ENCODE results near the gene SIN3B. TPM values are rescaled to one million over a fixed set of nuclear protein-coding genes. Genes with fewer than 3 reads are reported as not detected.
"Not testable (repeated sequence)": the region's sequence is repeated elsewhere in the genome, so short reads cannot be mapped to it uniquely, and the experiment has no call there.

The SIN3B gene
- total RNA-seq, 2 experiments from 2014 or later, result 31.4 to 33.6 TPM

- Mint-ChIP-seq H3K27me3 (no peaks in the 10 kb centered on the region), H3K4me1 (peaks cover 13% of the 10 kb centered on the region), H3K4me3 (no peak overlapping the region), H3K9me3 (no peaks in the 10 kb centered on the region), H3K36me3 (ENCODE audit: low read depth) (peaks cover 11% of the 10 kb centered on the region), H3K27ac (no peak overlapping the region)
- ChIA-PET CTCF (no interaction called here), POLR2A (no interaction called here)
- no peak for DNase-seq
These were observed 30.9 kb downstream of the SIN3B start for GRCh38 chr19:16860118-16860517.

- Mint-ChIP-seq H3K36me3 (ENCODE audit: low read depth) (peaks cover 11% of the 10 kb centered on the region), H3K4me1 (peaks cover 13% of the 10 kb centered on the region), H3K27ac (no peak overlapping the region), H3K27me3 (no peaks in the 10 kb centered on the region), H3K4me3 (no peak overlapping the region), H3K9me3 (no peaks in the 10 kb centered on the region)
- DNase-seq, result no peak
- POLR2A ChIA-PET, result no interaction called here
- CTCF ChIA-PET, result no interaction called here
These were observed 31.8 kb downstream of the SIN3B start for GRCh38 chr19:16861011-16861410.

GRCh38 chr19:16861834-16862233 is 32.6 kb downstream of the SIN3B start:
- no peaks in the 10 kb centered on the region for H3K9me3 Mint-ChIP-seq
- peaks cover 13% of the 10 kb centered on the region for H3K4me1 Mint-ChIP-seq
- ChIA-PET CTCF (no interaction called here), POLR2A (no interaction called here)
- H3K27me3 Mint-ChIP-seq, result no peaks in the 10 kb centered on the region
- no peak overlapping the region for H3K27ac Mint-ChIP-seq
- H3K4me3 Mint-ChIP-seq, result no peak overlapping the region
- DNase-seq, result no peak
- peaks cover 11% of the 10 kb centered on the region for H3K36me3 Mint-ChIP-seq (ENCODE audit: low read depth)

GRCh38 chr19:16862826-16863415 is 33.7 kb downstream of the SIN3B start:
- no peaks in the 10 kb centered on the region for H3K9me3 Mint-ChIP-seq
- H3K36me3 Mint-ChIP-seq (ENCODE audit: low read depth), result peaks cover 11% of the 10 kb centered on the region
- H3K4me3 Mint-ChIP-seq, result no peak overlapping the region
- H3K27ac Mint-ChIP-seq, result peak overlapping the region; percentile 54
- peaks cover 13% of the 10 kb centered on the region for H3K4me1 Mint-ChIP-seq
- no peak for DNase-seq
- no peaks in the 10 kb centered on the region for H3K27me3 Mint-ChIP-seq
- ChIA-PET POLR2A (no interaction called here), CTCF (interaction anchor here (0.7 kb wide), 1 partner anchor 27 kb away, joined by 3 read pairs; no protein-coding TSS in a partner anchor)

GRCh38 chr19:16867211-16867610 is 38.0 kb downstream of the SIN3B start:
- CTCF ChIA-PET, result no interaction called here
- Mint-ChIP-seq H3K4me1 (peaks cover 6% of the 10 kb centered on the region), H3K27me3 (no peaks in the 10 kb centered on the region), H3K4me3 (no peak overlapping the region), H3K36me3 (ENCODE audit: low read depth) (peaks cover 19% of the 10 kb centered on the region), H3K27ac (no peak overlapping the region), H3K9me3 (no peaks in the 10 kb centered on the region)
- POLR2A ChIA-PET, result no interaction called here
- no peak for DNase-seq

GRCh38 chr19:16868423-16869130 is 39.4 kb downstream of the SIN3B start:
- ChIA-PET CTCF (no interaction called here), POLR2A (no interaction called here)
- DNase-seq, result no peak
- Mint-ChIP-seq H3K27me3 (no peaks in the 10 kb centered on the region), H3K9me3 (no peaks in the 10 kb centered on the region), H3K4me1 (no peaks in the 10 kb centered on the region), H3K4me3 (no peak overlapping the region), H3K36me3 (ENCODE audit: low read depth) (peaks cover 14% of the 10 kb centered on the region), H3K27ac (no peak overlapping the region)

GRCh38 chr19:16869331-16869972 is 40.3 kb downstream of the SIN3B start:
- CTCF ChIA-PET, result no interaction called here
- H3K9me3 Mint-ChIP-seq, result peaks cover 2% of the 10 kb centered on the region
- no peak for DNase-seq
- no peaks in the 10 kb centered on the region for H3K27me3 Mint-ChIP-seq
- POLR2A ChIA-PET, result no interaction called here
- H3K4me3 Mint-ChIP-seq, result no peak overlapping the region
- H3K27ac Mint-ChIP-seq, result no peak overlapping the region
- H3K36me3 Mint-ChIP-seq (ENCODE audit: low read depth), result peaks cover 19% of the 10 kb centered on the region
- H3K4me1 Mint-ChIP-seq, result peaks cover 4% of the 10 kb centered on the region

GRCh38 chr19:16871871-16872270 is 42.7 kb downstream of the SIN3B start:
- Mint-ChIP-seq H3K4me3 (no peak overlapping the region), H3K27me3 (no peaks in the 10 kb centered on the region), H3K4me1 (peaks cover 18% of the 10 kb centered on the region), H3K27ac (no peak overlapping the region), H3K9me3 (peaks cover 7% of the 10 kb centered on the region), H3K36me3 (ENCODE audit: low read depth) (peaks cover 29% of the 10 kb centered on the region)
- no peak for DNase-seq
- CTCF ChIA-PET, result no interaction called here
- POLR2A ChIA-PET, result no interaction called here

GRCh38 chr19:16872728-16873127 is 43.5 kb downstream of the SIN3B start:
- DNase-seq, result no peak
- Mint-ChIP-seq H3K4me1 (peaks cover 22% of the 10 kb centered on the region), H3K4me3 (no peak overlapping the region), H3K9me3 (peaks cover 7% of the 10 kb centered on the region), H3K27me3 (no peaks in the 10 kb centered on the region), H3K27ac (no peak overlapping the region), H3K36me3 (ENCODE audit: low read depth) (peaks cover 32% of the 10 kb centered on the region)
- ChIA-PET CTCF (no interaction called here), POLR2A (no interaction called here)

- no peak overlapping the region for H3K27ac Mint-ChIP-seq
- POLR2A ChIA-PET, result no interaction called here
- peaks cover 22% of the 10 kb centered on the region for H3K4me1 Mint-ChIP-seq
- CTCF ChIA-PET, result no interaction called here
- H3K36me3 Mint-ChIP-seq (ENCODE audit: low read depth), result peaks cover 32% of the 10 kb centered on the region
- peaks cover 7% of the 10 kb centered on the region for H3K9me3 Mint-ChIP-seq
- no peak overlapping the region for H3K4me3 Mint-ChIP-seq
- DNase-seq, result no peak
- H3K27me3 Mint-ChIP-seq, result no peaks in the 10 kb centered on the region
These were observed 44.4 kb downstream of the SIN3B start for GRCh38 chr19:16873594-16873993.

- peak overlapping the region; percentile 83 for H3K27ac Mint-ChIP-seq
- DNase-seq, result no peak
- peaks cover 7% of the 10 kb centered on the region for H3K9me3 Mint-ChIP-seq
- H3K36me3 Mint-ChIP-seq (ENCODE audit: low read depth), result peaks cover 38% of the 10 kb centered on the region
- CTCF ChIA-PET, result no interaction called here
- H3K4me1 Mint-ChIP-seq, result peaks cover 22% of the 10 kb centered on the region
- H3K4me3 Mint-ChIP-seq, result no peak overlapping the region
- POLR2A ChIA-PET, result no interaction called here
- no peaks in the 10 kb centered on the region for H3K27me3 Mint-ChIP-seq
These were observed 45.2 kb downstream of the SIN3B start for GRCh38 chr19:16874250-16874977.

- peak overlapping the region; percentile 83 for H3K27ac Mint-ChIP-seq
- H3K9me3 Mint-ChIP-seq, DNase-seq, CTCF ChIA-PET, POLR2A ChIA-PET, H3K4me3 Mint-ChIP-seq, H3K27me3 Mint-ChIP-seq: not testable (repeated sequence)
- peaks cover 22% of the 10 kb centered on the region for H3K4me1 Mint-ChIP-seq
- peaks cover 38% of the 10 kb centered on the region for H3K36me3 Mint-ChIP-seq (ENCODE audit: low read depth)
These were observed 45.7 kb downstream of the SIN3B start for GRCh38 chr19:16874978-16875299.

Measured in activated CD4-positive, alpha-beta T cell treated with anti-CD3 and anti-CD28 coated beads, Interleukin-2, amount 10 ng/mL, durations not matched to agents 7 days and 5 days (primary cell).